ENCODE measurements around the gene ZNF44. TPM values are rescaled to one million over a fixed set of nuclear protein-coding genes. Genes with fewer than 3 reads are reported as not detected.

The ZNF44 gene
- total RNA-seq, 2 experiments from 2014 or later, result 5.9 to 6.3 TPM

DNA sequence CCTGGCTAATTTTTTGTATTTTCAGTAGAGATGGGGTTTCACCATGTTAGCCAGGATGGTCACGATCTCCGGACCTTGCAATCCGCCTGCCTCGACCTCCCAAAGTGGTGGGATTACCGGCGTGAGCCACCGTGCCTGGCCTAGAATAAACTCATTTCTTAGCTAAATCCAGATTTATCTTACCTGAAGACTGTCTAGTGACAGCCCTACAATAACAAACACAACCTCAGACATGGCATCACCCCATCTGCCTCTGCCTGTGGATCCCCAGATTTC lies 5.0 kb downstream of the ZNF44 start:
- H3K4me3 Mint-ChIP-seq, result peak overlapping the region; percentile 67
- CTCF ChIA-PET, result interaction anchor here (2.0 kb wide), 1 partner anchor 42 kb away, joined by 6 read pairs; no protein-coding TSS in a partner anchor
- H3K27ac Mint-ChIP-seq, result peak overlapping the region; percentile 96
- intact Hi-C loops (cut with micrococcal nuclease), result loop anchor here (1.0 to 10.0 kb wide), 3 partner anchors 44 to 375 kb away; partner anchors contain the start of genes MAN2B1, WDR83, ZNF442 and ZNF563
- DNase-seq, result no peak
- H3K36me3 Mint-ChIP-seq (ENCODE audit: low read depth), result peaks cover 16% of the 10 kb centered on the region
- H3K4me1 Mint-ChIP-seq (ENCODE audit: low read depth), result peaks cover 48% of the 10 kb centered on the region
- no peaks in the 10 kb centered on the region for H3K9me3 Mint-ChIP-seq
- H3K27me3 Mint-ChIP-seq (ENCODE audit: low read depth), result no peaks in the 10 kb centered on the region

DNA sequence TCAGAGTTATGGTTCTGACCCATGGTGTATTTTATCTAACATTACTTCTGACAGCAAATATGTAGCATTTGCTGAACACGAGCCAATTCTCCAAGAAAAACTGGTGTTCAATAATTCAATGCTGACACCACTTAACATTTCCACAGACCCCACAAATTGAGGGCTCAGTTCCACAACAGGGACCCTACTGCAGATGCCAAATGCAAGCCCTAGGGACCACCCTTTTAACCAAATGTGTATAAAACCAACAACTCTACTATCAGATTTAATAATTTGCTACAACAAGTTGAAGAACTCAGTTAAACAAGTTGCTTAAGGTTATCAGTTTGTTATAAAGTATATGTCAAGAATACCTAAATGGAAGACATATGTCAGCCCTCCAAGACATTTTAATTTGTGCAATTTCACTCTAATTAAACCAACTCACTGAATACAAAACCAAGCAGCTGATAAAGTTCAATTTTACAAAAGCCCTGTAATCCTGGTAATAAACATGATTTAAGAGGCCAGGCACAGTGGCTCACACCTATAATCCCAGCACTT lies 6.7 kb downstream of the ZNF44 start:
- Mint-ChIP-seq H3K27me3 (ENCODE audit: low read depth) (no peaks in the 10 kb centered on the region), H3K36me3 (ENCODE audit: low read depth) (peaks cover 18% of the 10 kb centered on the region), H3K9me3 (peaks cover under 1% of the 10 kb centered on the region), H3K27ac (peak overlapping the region; percentile 53), H3K4me3 (no peak overlapping the region), H3K4me1 (ENCODE audit: low read depth) (peaks cover 42% of the 10 kb centered on the region)
- intact Hi-C loops (cut with micrococcal nuclease), result no loop called here
- DNase-seq, result no peak
- CTCF ChIA-PET, result interaction anchor here (0.6 kb wide), 1 partner anchor 147 kb away, joined by 3 read pairs; no protein-coding TSS in a partner anchor

DNA sequence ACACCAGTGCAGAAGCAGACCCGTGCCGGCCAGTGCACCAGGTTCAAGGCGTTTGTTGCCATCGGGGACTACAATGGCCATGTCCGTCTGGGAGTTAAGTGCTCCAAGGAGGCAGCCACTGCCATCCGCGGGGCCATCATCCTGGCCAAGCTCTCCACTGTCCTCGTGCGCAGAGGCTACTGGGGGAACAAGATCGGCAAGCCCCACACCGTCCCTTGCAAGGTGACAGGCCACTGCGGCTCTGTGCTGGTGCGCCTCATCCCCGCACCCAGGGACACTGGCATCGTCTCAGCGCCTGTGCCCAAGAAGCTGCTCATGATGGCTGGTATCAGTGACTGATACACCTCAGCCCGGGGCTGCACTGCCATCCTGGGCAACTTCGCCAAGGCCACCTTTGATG lies 10.1 kb downstream of the ZNF44 start:
- Mint-ChIP-seq H3K9me3 (peaks cover 12% of the 10 kb centered on the region), H3K27ac (no peak overlapping the region), H3K4me1 (ENCODE audit: low read depth) (peaks cover 36% of the 10 kb centered on the region), H3K27me3 (ENCODE audit: low read depth) (no peaks in the 10 kb centered on the region), H3K4me3 (no peak overlapping the region), H3K36me3 (ENCODE audit: low read depth) (peaks cover 36% of the 10 kb centered on the region)
- CTCF ChIA-PET, result no interaction called here
- DNase-seq, result no peak
- intact Hi-C loops (cut with micrococcal nuclease), result no loop called here

DNA sequence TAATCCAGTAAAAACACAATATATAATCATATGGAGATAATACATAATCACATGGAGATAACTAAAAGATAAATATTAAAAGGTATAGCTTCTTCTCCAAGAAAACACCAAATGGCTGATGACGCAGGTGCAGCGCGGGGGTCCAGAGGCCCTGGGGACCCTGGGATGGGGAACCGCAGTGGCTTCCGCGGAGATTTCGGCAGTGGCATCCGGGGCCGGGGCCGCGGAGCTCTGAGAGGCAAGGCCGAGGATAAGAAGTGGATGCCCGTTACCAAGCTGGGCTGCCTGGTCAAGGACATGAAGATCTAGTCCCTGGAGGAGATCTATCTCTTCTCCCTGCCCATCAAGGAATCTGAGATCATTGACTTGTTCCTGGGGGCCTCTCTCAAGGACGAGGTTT lies 10.5 kb downstream of the ZNF44 start:
- Mint-ChIP-seq H3K4me1 (ENCODE audit: low read depth) (peaks cover 36% of the 10 kb centered on the region), H3K4me3 (no peak overlapping the region), H3K9me3 (peaks cover 14% of the 10 kb centered on the region), H3K27ac (no peak overlapping the region), H3K27me3 (ENCODE audit: low read depth) (no peaks in the 10 kb centered on the region), H3K36me3 (ENCODE audit: low read depth) (peaks cover 40% of the 10 kb centered on the region)
- no peak for DNase-seq
- intact Hi-C loops (cut with micrococcal nuclease), result no loop called here
- CTCF ChIA-PET, result interaction anchor here (0.5 kb wide), 1 partner anchor 87 kb away, joined by 3 read pairs; no protein-coding TSS in a partner anchor

DNA sequence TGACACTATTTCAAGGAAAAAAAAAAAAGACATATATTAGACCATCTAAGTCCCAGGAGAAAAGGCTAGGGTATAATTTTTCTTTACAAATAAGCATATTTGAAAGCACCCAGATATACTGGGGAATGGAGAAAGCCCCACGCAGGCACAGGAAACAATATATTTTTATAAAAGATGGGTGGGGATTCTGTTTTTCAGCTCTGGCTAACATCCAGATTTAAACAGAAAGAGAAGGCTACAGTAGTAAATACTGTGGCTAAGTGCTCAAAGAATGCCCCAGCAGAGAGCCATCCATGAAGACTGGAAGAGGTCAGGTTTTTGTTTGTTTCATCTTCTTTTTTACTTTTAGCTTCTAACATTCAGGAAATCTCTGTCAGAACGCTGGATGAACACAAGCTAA lies 16.0 kb downstream of the ZNF44 start:
- Mint-ChIP-seq H3K4me3 (no peak overlapping the region), H3K36me3 (ENCODE audit: low read depth) (peaks cover 68% of the 10 kb centered on the region), H3K9me3 (peaks cover 44% of the 10 kb centered on the region), H3K4me1 (ENCODE audit: low read depth) (peaks cover 30% of the 10 kb centered on the region), H3K27me3 (ENCODE audit: low read depth) (no peaks in the 10 kb centered on the region), H3K27ac (no peak overlapping the region)
- intact Hi-C loops (cut with micrococcal nuclease), result no loop called here
- CTCF ChIA-PET, result no interaction called here
- no peak for DNase-seq

DNA sequence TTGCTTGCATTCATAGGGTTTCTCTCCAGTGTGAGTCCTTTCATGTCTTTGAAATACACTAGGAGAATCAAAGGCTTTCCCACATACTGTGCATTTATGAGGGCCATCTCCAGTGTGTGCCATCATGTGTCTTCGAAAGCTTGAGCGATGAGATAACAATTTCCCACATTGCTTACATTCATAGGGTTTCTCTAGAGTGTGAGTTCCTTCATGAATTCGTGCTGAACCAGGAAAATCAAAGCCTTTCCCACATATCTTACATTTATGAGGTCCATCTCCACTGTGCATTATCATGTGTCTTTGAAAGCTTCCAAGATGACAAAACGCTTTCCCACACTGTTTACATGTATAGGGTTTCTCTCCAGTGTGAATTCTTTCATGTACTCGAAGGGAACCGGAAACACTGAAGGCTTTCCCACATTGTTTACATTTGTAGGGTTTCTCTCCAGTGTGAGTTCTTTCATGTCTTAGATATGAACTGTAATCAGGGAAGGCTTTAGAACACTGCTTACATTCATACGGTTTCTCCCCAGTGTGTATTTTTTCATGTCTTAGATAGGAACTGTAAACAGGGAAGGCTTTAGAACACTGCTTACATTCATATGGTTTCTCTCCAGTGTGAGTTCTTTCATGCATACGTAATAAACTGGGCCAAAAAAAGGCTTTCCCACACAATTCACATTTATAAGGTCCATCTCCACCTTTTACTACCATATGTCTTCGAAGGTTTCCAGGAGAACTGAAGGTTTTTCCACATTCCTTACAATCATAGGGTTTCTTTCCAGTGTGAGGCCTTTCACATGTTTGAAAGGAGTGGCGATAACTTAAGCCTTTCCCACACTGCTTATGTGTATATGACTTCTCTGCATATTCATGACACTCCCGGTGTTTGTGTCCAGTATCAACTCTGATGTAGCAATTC lies 21.4 kb downstream of the ZNF44 start:
- Mint-ChIP-seq H3K27me3 (ENCODE audit: low read depth) (no peaks in the 10 kb centered on the region), H3K4me3 (no peak overlapping the region), H3K27ac (no peak overlapping the region), H3K4me1 (ENCODE audit: low read depth) (peaks cover 1% of the 10 kb centered on the region), H3K36me3 (ENCODE audit: low read depth) (peaks cover 79% of the 10 kb centered on the region), H3K9me3 (peaks cover 62% of the 10 kb centered on the region)
- intact Hi-C loops (cut with micrococcal nuclease), result no loop called here
- CTCF ChIA-PET, result interaction anchor here (0.6 to 0.8 kb wide), 2 partner anchors 193 to 613 kb away, joined by 3 to 4 read pairs; no protein-coding TSS in a partner anchor
- no peak for DNase-seq

DNA sequence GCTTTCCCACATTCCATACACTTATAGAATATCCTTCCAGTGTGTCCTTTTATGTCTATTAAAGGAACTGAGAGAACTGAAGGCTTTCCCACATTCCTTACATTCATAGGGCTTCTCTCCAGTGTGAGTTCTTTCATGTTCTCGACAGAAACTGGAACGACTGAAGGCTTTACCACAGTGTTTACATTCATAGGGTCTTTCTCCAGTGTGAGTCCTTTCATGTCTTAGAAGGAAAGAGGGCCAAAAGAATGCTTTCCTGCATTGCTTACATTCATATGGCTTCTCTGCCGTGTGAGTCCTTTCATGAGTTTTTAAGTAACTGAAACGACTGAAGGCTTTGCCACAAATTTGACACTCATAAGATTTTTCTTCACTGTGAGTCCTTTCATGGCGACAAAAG lies 22.3 kb downstream of the ZNF44 start:
- DNase-seq, result no peak
- no peaks in the 10 kb centered on the region for H3K4me1 Mint-ChIP-seq (ENCODE audit: low read depth)
- H3K27ac Mint-ChIP-seq, result no peak overlapping the region
- H3K27me3 Mint-ChIP-seq (ENCODE audit: low read depth), result no peaks in the 10 kb centered on the region
- intact Hi-C loops (cut with micrococcal nuclease), result no loop called here
- H3K4me3 Mint-ChIP-seq, result no peak overlapping the region
- CTCF ChIA-PET, result interaction anchor here (0.8 kb wide), 1 partner anchor 612 kb away, joined by 3 read pairs; no protein-coding TSS in a partner anchor
- peaks cover 76% of the 10 kb centered on the region for H3K36me3 Mint-ChIP-seq (ENCODE audit: low read depth)
- peaks cover 61% of the 10 kb centered on the region for H3K9me3 Mint-ChIP-seq

DNA sequence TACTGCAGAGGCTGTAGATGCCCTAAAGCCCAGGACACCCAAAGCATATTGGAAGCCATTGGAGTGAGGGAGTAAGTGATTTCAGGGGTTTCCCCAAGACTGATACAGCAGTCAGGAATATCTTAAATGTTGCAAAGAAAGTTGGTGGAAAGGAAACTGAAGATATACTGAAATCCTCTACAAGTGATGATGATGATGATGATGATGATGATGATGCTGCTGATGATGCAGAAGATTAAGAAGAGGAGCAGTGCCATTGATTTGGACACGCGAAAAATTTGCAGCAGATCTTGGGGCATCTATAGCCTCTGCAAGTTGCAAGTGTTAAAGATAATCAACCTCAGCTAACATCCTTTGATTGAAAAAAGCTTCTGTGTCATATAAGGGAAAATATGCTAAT lies 23.8 kb downstream of the ZNF44 start:
- Mint-ChIP-seq H3K27me3 (ENCODE audit: low read depth) (no peaks in the 10 kb centered on the region), H3K36me3 (ENCODE audit: low read depth) (peaks cover 65% of the 10 kb centered on the region), H3K4me1 (ENCODE audit: low read depth) (no peaks in the 10 kb centered on the region), H3K9me3 (peaks cover 56% of the 10 kb centered on the region), H3K4me3 (no peak overlapping the region), H3K27ac (no peak overlapping the region)
- intact Hi-C loops (cut with micrococcal nuclease), result no loop called here
- CTCF ChIA-PET, result no interaction called here
- no peak for DNase-seq

DNA sequence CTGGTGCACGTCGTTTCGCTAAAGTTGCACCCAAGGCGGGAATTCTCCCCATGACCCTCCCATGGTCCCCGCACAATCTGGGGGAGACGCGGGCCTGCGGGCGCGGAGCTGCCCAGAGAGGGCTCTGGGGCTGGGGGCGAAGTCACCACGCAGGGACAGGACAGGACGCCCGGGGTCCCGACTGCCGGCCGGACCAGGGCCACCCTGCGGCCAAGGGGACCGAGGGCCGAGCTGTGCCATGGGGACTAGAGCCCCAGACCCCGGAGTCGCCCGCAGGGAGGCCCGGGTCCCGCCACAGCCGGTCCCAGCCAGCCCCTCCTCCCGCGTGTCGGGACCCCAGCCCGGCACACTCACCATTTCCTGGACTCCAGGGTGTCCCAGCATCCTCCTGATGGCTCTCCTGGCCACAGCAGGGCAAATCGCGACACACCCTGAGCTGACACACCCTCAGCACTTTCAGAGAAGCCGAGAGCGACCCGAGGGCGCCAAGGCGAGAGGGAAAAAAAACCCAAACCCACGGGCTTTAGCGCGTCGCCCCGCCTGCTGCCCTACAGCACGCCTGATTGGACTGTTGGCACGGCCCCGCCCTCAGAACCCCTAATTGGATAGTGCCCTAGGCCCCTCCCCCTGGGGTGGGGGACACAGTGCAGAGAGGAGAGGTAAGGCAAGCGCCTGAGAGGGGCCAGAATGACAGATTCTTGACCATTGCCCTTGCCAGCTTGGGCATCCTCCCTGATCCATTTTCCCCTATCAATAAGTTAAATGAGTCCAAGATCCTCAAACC lies 28.6 kb downstream of the ZNF44 start:
- CTCF ChIA-PET, result no interaction called here
- Mint-ChIP-seq H3K27ac (no peak overlapping the region), H3K4me3 (no peak overlapping the region), H3K27me3 (ENCODE audit: low read depth) (no peaks in the 10 kb centered on the region), H3K36me3 (ENCODE audit: low read depth) (peaks cover 36% of the 10 kb centered on the region), H3K9me3 (peaks cover 53% of the 10 kb centered on the region), H3K4me1 (ENCODE audit: low read depth) (no peaks in the 10 kb centered on the region)
- intact Hi-C loops (cut with micrococcal nuclease), result no loop called here
- DNase-seq, result no peak

DNA sequence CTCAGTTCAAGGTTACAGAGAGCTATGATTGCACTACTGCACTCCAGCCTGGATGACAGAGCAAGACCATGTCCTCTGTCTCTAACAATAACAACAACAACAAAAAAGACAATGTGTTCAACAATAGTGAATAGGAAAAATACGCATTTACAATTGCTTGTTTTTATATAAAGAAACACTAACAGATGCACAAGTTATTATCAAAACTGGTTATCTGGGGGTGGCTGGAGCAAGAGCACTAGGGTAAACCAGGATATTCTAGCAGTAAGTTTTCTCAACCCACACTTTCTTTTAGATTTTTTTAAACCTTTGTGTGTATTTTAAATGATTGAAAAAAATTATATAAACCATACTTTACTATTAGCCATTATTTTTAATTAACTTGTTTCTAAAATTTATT lies 33.1 kb downstream of the ZNF44 start:
- no peaks in the 10 kb centered on the region for H3K4me1 Mint-ChIP-seq (ENCODE audit: low read depth)
- CTCF ChIA-PET, result interaction anchor here (0.6 kb wide), 1 partner anchor 230 kb away, joined by 3 read pairs; no protein-coding TSS in a partner anchor
- intact Hi-C loops (cut with micrococcal nuclease), result no loop called here
- peaks cover 26% of the 10 kb centered on the region for H3K36me3 Mint-ChIP-seq (ENCODE audit: low read depth)
- no peaks in the 10 kb centered on the region for H3K27me3 Mint-ChIP-seq (ENCODE audit: low read depth)
- H3K4me3 Mint-ChIP-seq, result no peak overlapping the region
- H3K9me3 Mint-ChIP-seq, result peaks cover 51% of the 10 kb centered on the region
- H3K27ac Mint-ChIP-seq, result no peak overlapping the region
- DNase-seq, result no peak

DNA sequence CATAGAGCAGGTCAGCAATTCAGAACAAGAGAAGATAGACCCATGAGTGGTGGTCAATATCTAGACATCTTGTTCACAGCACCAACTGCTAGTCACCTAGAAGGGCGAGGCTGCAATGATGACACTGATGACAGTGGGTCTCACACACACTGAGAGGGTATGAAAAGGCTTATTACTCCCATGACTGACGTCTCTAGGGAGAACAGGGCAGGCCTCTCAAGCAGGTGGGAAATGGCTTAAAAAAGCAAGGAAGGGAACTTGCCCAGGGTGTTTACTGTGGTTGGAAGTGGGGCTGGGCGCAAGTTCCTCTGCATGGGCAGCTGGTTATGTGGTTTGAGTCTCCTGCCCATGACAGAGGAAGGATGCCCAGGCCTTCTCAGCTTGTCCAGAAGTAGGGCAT lies 33.8 kb downstream of the ZNF44 start:
- Mint-ChIP-seq H3K9me3 (peaks cover 53% of the 10 kb centered on the region), H3K36me3 (ENCODE audit: low read depth) (peaks cover 27% of the 10 kb centered on the region), H3K27me3 (ENCODE audit: low read depth) (no peaks in the 10 kb centered on the region), H3K27ac (no peak overlapping the region), H3K4me1 (ENCODE audit: low read depth) (no peaks in the 10 kb centered on the region), H3K4me3 (no peak overlapping the region)
- CTCF ChIA-PET, result no interaction called here
- intact Hi-C loops (cut with micrococcal nuclease), result no loop called here
- no peak for DNase-seq

DNA sequence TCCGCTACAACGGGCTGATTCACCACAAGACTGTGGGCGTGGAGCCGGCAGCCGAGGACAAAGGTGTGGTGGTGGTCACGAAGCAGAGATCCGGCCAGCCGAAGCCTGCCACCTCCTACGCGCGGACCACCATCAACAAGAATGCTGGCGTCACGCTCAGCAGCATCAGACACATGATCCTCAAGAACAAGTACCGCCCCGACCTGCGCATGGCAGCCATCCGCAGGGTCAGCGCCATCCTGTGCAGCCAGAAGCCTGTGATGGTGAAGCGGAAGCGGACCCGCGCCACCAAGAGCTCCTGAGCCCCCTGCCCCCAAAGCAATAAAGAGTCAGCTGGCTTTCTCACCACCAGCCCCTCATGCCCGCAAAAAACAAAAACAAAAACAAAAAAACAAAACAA lies 34.4 kb downstream of the ZNF44 start:
- Mint-ChIP-seq H3K4me3 (no peak overlapping the region), H3K9me3 (peaks cover 51% of the 10 kb centered on the region), H3K27ac (no peak overlapping the region), H3K27me3 (ENCODE audit: low read depth) (no peaks in the 10 kb centered on the region), H3K36me3 (ENCODE audit: low read depth) (peaks cover 25% of the 10 kb centered on the region), H3K4me1 (ENCODE audit: low read depth) (peaks cover 4% of the 10 kb centered on the region)
- DNase-seq, result no peak
- CTCF ChIA-PET, result no interaction called here
- intact Hi-C loops (cut with micrococcal nuclease), result no loop called here

Measured in activated naive CD4-positive, alpha-beta T cell treated with anti-CD3 and anti-CD28 coated beads for 36 hours (primary cell).